GM18907 (cell line): ENCODE results near the gene RBM38.
A peak's percentile ranks its signal among the peaks of the same experiment; 100 is the strongest.
"Not testable (repeated sequence)": the region's sequence is repeated elsewhere in the genome, so short reads cannot be mapped to it uniquely, and the experiment has no call there.

Experiments
- ATAC-seq: cut with Tn5 transposase; IDR thresholded peaks from one replicate; pipeline ENCODE4 v1.9.1; 2021; ENCODE audit warnings: mild to moderate bottlenecking, moderate library complexity; ENCODE audit not compliant: unreplicated experiment

The RBM38 gene

DNA sequence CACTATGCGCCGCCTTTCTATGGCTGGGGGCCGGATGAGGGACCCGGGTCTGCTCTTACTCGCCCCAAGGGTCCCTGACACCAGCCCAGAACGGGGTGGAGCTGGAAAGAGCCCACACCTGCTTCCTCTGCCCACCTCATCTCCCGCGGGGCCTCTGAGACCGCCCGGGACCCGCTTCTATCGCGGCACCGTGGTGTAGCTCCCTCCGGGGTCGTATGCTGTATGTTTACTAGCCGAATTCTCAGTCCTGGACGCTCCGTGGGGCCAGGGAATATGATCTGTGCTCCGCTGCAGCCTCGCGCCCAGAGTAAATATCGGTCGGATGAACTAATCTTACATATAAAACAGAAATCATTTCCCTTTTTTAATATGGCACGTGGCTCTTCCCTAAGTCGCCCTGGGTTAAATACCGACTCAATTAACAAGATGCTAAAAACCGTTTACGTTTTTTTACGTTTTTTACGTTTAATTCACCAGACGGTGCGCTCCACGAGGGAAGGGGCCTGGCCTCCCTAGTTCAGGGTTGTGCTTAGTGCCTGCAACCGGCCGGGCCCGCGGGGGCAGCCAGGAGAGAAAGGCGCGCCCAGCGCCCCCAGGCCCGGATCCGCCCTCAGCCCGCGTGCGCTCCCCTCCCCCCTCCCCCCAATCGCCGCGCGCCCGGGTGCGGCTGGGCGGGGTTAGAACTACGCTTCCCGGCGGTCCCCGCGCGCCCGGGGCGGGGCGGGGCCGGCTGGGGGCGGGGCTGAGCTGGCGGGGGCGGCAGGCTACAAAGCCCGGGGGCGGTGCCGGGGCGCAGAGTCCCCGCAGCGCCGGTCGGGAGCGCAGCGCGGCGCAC, at the start of gene RBM38:
TSS of gene RBM38 (plus strand) at position 793 of the 835 bp plus-strand sequence. CDS start 186 bp downstream, outside the sequence.
- peak; percentile 48 for ATAC-seq

DNA sequence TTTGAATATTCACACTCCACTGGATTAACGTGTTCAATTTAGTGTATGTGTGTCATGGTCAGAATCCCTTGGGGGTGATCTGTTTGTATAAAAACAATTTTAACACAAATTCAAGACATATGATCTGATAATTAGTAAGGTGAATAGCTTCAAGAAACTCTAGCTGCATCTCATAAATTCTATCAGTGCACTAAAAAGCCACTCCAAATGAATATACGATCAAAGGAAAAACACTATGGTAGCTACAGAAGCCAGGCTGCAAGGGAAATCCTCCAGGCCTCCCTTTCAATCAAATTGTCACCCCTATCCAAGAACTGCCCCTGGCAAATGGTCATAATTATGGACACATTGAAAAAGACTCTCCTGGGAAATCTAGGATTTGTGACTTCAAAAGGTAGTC, 49.5 kb upstream of the RBM38 start:
- ATAC-seq = no peak

GRCh38 chr20:57342829-57343228, 48.4 kb upstream of the RBM38 start:
- no peak for ATAC-seq

DNA sequence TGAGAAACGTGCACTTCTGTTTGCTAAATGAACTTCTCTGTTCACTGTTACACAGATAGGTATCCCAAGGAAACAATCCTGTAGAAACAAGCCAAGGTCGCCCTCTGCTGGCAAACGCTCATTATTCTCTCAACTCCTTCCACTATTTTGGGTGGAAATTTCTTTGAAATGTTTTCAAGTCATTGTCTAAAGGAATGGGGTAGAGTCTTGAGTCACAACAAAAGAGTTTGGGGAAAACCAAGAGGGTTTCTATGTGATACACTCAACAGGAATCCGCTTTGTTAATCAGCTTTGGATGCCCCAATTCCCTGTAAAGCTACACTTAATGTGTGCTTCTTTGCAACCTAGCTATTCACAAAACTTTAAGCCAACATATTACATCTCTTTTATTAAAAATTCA, 44.7 kb upstream of the RBM38 start:
- no peak for ATAC-seq

- ATAC-seq = no peak
Observed at GRCh38 chr20:57347393-57347792, 43.8 kb upstream of the RBM38 start.

GRCh38 chr20:57348200-57348921, 42.8 kb upstream of the RBM38 start:
- ATAC-seq = not testable (repeated sequence)

GRCh38 chr20:57348922-57349574, 42.1 kb upstream of the RBM38 start:
- not testable (repeated sequence) for ATAC-seq

DNA sequence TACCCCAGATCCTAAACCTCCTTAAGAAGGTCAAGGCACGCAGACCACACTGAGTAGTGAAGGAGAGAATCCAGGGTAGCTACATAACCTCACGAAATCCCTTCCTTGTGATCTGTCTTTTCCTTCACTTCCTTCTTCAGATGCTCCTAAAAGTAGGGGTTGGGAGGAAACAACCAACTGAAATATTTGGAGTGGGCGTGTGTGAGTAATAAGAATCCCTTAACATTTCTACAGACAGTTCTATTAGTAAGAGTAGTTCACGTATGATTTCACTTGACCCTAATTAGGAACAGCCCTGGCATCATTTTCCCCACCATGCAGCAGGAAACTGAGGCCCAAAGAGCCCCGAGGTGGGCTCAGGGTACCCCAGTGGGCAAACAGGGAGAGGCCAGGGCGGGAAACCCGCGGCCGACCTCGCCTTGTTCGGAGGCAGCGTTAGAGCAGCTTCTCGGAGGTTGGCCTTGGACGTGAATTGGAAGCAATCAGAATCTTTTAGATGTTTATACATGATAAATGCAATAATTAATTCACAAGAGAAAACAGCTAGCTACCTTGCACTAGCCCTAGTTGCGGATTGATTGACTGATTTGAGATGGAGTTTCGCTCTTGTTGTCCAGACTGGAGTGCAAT, 41.0 kb upstream of the RBM38 start:
- ATAC-seq = no peak

DNA sequence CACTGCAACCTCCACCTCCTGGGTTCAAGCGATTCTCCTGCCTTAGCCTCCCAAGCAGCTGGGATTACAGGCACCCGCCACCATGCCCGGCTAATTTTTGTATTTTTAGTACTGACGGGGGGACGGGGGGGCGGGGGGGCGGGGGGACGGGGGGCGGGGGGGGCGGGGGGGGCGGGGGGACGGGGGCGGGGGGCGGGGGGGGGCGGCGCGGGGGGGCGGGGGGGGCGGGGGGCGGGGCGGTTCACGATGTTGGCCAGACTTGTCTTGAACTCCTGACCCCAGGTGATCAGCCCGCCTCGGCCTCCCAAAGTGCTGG, 40.5 kb upstream of the RBM38 start:
- not testable (repeated sequence) for ATAC-seq

DNA sequence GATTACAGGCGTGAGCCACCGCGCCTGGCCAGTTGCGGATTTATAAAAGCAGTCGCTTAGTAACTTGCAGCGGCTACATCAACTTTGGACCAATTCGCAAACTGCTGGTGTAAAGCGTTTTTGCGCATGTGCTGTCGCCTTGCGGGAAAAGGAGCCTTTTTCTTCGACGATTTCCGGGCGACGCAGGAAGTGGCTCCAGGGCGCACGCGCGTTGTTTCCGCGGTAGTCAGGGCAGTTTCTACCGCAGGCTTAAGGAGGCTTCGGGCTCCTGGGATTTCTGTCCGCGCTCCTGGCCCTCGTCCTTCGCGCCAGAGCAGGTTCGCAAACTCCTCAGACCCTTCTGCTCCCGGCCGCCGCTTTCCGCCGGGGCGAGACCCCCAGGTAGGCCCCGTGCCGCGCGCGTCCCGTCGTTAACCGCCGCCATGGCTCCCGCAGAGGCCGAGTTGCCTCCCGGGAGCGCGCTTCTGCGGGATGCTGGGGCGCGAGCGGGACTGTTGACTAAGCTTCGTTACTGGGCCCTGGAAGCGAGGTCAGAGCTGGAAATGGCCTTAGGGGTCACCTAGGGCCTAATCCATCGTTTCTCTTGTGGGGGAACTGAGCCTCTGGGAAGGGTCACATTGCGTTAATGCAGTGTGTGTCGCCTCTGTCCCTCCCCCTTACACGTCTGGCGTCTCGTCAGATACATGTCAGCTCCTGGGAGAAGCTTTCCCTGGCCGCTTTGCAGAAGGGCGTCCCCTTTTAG, 40.0 kb upstream of the RBM38 start, which contains the start of gene RAE1:
TSS of gene RAE1 (plus strand) at position 214 of the 742 bp plus-strand sequence. CDS start 2,784 bp downstream, outside the sequence.
- peak; percentile 77 for ATAC-seq

DNA sequence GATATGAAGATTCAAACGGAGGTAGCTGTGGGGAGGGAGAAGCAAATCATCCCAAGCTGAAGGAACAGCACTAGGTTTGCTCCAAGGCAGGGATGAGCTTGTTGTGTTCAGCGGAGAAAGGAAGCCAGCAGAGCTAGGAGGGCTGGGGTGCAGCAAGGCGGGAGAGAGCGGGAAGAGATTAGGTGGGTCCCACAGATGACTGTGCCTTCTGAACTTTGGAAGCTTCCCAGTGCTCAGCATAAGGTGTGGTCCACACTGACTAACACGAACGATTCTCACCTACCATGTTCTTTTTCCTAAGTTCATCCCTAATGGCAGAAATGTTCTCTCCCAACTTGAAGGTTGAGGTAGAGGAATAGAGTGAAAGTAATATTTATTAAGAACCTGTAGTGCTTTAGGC, 38.9 kb upstream of the RBM38 start:
- ATAC-seq = no peak

GRCh38 chr20:57353351-57353750, 37.8 kb upstream of the RBM38 start:
- ATAC-seq = no peak

DNA sequence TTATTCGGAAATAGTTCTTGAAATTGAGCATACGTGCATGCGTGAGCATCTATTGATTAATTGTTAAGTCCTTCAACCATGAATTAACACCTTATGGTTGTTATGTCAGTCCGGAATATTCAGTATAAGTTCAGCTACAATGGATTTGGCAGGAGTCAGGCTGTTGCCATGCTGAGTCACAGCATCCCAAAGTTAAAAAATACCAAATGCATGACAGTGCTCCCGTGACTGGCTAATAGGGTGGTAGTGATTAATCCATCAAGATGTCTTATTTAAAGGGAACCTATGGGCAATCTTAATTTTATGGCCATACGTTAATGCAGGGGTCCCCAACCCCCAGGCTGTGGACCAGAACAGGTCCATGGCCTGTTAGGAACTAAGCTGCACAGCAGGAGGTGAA, 29.7 kb upstream of the RBM38 start:
- ATAC-seq = no peak

DNA sequence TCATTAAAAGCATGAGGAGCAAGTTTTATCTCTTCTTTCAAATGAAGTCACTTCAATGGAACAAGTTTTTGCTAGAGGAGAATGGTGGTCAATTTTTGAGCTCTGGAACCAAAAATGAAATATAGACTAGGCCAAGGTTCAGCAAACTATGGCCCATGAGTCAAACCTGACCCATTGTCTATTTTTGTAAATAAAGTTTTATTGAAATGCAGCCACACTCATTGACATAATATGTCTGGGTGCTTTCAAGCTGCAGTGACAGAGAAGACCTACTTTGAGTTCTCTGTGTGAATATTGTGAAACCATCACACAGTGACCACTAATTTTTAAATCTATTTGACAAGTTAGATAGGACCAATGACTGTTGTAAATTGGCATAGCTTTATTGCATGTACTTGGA, 26.7 kb upstream of the RBM38 start:
- no peak for ATAC-seq

DNA sequence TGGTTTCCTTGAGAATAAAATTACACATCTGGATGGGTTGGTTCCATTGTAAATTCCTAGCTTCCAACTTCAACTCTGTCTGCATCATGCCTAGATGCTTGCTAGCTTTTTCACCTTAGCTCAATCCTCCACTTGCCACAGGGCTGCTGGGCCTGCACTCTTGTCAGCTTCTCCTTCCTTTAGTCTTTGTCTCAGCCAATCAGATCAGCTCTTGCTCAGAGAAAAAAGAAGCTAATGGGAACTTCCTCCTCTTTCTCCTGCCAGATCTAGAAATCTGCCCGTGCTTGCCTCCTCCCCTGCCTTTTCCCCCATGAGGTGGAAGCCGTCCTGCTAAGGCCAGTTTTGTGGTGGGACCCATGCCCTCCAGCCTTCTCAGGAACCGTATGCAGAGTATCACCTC, 21.6 kb upstream of the RBM38 start:
- no peak for ATAC-seq

DNA sequence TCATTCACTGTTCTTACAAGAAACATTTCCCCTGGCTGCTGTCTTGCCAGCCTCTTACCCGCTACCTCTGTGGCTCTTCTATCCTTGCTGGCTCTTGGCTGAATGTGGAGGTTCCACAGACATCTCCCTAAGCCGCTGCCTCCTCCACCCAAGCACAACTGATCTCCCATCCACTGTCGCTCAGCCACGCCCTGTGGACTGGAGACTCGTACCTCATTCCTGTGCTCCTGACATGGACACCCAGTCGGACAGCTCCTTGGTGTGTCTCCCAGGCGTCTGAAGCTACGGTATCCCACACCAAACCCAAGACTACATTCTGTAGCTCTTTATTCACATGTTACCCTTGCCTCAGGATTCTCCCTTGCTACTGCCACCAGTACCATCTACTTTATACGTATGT, 20.9 kb upstream of the RBM38 start:
- ATAC-seq = no peak

- ATAC-seq = no peak
Observed at GRCh38 chr20:57371363-57371762, 19.8 kb upstream of the RBM38 start.

DNA sequence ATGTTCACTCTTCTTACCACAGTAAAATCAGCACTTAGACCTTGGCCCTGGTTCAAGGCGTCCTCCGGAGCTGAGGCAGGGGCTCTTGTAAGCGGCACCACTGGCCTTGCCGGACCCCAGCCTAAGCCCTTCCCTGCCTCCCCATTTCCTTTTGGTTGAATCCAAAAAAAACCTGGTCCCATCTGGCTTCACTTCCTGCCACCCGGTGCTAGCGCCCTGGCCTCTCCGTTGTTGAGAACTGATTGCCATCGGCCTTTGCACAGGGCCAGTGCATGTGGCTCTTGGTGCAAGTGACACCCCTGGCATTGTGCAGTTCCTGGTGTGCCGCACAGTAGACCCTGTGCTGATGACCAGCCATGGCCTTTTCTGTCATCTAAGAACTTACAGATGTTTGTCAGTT, 19.0 kb upstream of the RBM38 start:
- no peak for ATAC-seq

DNA sequence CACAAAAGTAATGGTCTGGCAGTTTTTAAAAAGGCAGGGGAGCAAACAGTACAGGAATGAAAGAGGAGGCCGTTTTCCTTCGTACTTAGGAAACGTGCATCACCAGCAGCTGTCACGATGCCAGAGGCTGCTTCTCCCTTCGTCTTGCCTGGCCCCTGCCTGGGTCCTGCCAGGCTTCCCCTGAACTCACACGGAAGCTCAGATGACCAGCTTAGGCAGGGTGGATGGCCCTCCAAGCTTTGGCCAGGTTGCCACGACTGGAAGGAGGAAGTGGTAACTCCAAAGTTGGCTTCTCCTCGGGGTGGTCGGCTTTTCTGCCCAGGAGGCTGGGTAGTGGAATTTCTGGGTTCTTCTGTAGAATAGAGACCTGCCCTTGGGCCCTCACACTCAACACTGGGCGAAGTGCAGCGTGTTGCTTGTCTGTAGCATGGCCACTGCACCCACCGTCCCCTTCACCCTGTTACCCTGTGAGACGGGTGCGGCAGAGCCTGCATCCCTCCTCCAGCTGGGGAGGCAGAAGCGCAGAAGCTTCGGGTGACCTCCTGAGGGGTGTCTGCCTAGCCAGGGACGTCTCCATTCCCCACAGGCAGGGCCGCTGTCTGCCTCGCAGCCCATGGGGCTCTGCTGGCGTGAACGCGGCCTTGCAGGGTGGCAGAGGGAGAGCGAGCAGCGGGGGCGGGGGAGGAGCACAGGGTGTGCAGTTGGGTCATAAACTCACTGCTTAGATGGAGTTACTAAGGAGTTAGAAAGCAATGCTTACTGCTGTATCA, 18.4 kb upstream of the RBM38 start:
- ATAC-seq = no peak
